ENCODE measurements around the gene CEP85L.

DNA sequence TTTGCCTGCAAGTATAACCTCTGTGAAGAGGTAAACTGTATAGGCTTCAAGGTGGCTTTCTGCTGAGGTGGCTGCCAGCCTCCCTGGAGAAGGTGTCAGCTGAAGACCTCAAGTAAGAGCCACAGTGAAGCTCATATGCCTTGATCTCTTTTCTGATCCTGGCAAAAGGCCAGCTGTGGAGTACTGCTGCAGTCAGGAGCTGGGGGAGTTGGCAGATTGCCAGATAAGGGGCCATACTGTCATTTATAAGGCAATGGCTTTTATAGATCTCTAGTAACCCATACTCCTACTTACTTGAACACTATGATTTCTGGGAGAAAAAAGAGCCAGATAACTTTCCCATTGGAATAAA, 8.8 kb upstream of the CEP85L start:
- TF ChIP-seq POLR2A (IDR thresholded peaks at IDR 0.05; ENCODE audit: low read depth, low read length) = no peak
- no peak for TF ChIP-seq POLR2AphosphoS5 (IDR thresholded peaks at IDR 0.05; ENCODE audit: low read depth, low read length)
- TF ChIP-seq SPI1 (IDR thresholded peaks at IDR 0.05; ENCODE audit: low read depth, low read length) = no peak
- no peak for TF ChIP-seq TAF1 (IDR thresholded peaks at IDR 0.05; ENCODE audit: low read depth, low read length)
- no peak for TF ChIP-seq POU2F2 (IDR thresholded peaks at IDR 0.05; ENCODE audit: low read depth, low read length)
- TF ChIP-seq PAX5 (IDR thresholded peaks at IDR 0.05; ENCODE audit: insufficient read depth, low read length, severe bottlenecking) = no peak
